Fibroblast of pulmonary artery (primary cell): ENCODE data around the gene DNAJC27.

Source experiments
- DNase-seq: peaks from one replicate; pipeline ENCODE4 v3.0.0-alpha.2; 2010; ENCODE audit warnings: low read depth
- H3K4me3 ChIP-seq: replicated peaks from 2 replicates; pipeline ENCODE4 v1.5.1; 2011; ENCODE audit warnings: low read depth, mild to moderate bottlenecking, control low read depth, low read length, moderate library complexity
- TF ChIP-seq, protein P1 (sequence below): IDR thresholded peaks from 2 replicates; pipeline ENCODE4 v1.5.1; 2011; ENCODE audit warnings: mild to moderate bottlenecking, control low read depth, low read length, inconsistent platforms; ENCODE audit errors: missing control alignments

The DNAJC27 gene

DNA sequence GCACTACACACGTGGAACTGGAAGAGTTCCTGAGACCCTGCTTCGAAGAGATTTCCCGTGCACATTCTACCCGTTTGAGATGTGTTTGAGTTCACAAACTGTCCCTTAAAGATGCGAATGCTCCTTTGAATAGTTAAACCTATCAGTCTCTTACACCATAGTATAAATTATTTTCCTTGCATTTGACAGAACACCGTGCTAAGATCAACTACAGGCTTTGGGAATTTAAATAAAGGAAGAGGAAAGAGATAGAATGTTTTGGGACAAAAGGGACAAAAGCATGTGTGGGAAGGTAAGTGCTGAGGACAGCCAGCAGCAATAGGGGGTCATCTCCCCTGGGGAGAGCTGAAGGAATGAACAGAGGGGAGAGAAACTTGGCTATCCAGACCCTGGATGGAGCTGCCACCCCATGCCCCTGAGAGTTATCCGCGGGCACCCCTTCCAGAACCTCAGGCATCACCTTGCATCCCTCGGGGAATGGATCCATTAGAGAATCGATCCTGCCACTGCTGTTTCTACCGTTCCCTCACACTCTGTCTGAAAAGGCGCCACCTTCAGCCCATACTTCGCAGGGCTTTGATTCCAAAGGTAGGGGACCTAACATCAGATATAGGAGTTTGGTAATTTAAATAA lies 50.8 kb downstream of the DNAJC27 start:
- peak overlapping the region; percentile 60 for H3K4me3 ChIP-seq
- no peak for DNase-seq
- TF ChIP-seq, protein P1, sequence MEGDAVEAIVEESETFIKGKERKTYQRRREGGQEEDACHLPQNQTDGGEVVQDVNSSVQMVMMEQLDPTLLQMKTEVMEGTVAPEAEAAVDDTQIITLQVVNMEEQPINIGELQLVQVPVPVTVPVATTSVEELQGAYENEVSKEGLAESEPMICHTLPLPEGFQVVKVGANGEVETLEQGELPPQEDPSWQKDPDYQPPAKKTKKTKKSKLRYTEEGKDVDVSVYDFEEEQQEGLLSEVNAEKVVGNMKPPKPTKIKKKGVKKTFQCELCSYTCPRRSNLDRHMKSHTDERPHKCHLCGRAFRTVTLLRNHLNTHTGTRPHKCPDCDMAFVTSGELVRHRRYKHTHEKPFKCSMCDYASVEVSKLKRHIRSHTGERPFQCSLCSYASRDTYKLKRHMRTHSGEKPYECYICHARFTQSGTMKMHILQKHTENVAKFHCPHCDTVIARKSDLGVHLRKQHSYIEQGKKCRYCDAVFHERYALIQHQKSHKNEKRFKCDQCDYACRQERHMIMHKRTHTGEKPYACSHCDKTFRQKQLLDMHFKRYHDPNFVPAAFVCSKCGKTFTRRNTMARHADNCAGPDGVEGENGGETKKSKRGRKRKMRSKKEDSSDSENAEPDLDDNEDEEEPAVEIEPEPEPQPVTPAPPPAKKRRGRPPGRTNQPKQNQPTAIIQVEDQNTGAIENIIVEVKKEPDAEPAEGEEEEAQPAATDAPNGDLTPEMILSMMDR: peak; percentile 25

DNA sequence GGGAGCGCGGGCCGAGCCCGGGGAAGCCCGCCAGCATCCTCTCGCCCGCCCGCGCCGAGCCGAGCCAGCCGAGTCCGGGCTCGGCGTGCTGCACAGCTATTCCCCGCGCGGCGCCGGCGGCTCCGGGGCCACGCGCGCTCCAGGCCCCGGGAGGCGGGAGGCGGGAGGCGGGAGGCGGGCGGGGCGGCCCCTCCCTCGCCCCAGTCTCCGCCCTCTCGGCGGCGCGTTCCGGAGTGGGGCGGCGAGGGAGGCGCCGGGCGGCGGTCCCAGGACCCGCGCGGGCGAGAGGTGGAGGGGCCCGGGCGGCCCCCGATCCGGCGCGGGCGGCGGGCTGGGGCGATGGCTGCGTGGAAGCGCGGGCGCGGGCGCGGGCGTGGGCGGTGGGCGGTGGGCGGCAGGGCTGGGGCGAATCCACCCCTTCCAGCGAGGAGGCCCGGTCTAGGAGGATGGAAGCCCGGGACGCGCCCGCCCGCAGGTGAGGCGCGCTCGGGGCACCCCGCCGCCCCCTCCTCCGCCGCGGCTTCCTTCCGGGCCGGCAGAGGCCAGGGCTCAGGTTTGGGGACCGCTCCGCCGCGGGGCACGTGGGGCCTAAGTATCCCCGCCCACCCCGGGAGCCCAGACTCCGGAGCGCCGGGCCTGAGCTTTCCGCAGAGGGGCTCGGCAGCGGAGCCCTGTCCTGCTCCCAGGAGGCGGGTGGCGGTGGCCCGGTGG lies 51.5 kb downstream of the DNAJC27 start, which contains the start of gene ADCY3:
Gene ADCY3 (minus strand): TSS at position 140 of the 711 bp plus-strand sequence. CDS start 1,250 bp downstream, outside the sequence.
- H3K4me3 ChIP-seq: peak within 1 kb of the TSS; percentile 60
- TF ChIP-seq, protein P1: no peak
- DNase-seq: peak; percentile 29

DNA sequence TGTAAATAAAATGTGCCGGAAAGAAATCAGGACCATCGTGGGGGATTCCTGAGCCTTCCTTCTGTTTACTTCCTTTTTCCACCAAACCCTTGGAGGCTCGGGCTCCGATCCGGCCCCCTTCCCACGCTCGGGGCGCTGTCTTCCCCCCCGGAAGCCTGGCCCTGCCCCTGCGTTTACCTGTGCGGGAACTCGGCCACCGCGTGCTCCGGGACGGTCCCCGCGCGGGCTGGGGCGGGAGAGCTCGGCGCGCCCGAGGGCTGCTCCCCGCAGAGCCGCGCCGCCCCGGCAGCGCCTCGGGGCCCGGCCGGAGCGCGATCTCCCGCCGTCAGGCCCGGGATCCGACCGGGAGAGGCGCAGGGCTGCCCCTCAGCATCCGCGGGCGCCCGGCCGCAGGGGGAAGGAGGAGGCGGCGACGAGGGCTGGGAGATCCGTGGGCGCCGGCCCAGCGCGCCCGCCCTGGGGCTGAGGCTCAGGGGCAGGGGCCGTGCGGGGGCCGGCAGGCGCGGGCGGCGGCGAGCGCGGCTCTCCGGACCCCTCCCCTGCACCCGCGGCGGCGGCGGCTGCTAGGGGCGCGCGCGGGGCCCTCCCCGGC lies 52.2 kb downstream of the DNAJC27 start:
- TF ChIP-seq, protein P1: no peak
- no peak for DNase-seq
- H3K4me3 ChIP-seq: peak overlapping the region; percentile 60

DNA sequence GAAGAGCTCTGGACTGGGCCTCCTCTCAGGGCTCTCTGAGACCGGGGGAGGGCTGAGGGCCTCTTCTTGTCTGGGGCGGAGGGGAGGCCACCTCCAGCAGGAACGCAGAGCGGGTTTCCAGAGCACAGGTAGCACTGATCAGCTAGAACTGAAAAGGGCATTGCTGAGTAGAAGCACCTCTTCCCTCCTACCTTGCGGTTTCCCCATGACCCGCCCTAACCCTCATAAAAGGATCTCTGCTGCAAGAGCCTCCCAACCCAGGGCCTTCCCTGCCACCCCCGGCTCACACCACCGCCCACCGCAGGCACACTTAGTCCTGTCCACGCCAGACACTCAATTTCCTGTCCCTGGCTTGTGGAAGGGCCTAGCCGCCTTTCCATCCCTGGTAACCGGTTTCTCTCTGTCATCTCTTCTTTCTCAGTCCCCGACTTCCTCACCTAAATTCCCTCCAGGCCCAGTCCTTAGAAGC lies 52.7 kb downstream of the DNAJC27 start:
- DNase-seq: no peak

DNA sequence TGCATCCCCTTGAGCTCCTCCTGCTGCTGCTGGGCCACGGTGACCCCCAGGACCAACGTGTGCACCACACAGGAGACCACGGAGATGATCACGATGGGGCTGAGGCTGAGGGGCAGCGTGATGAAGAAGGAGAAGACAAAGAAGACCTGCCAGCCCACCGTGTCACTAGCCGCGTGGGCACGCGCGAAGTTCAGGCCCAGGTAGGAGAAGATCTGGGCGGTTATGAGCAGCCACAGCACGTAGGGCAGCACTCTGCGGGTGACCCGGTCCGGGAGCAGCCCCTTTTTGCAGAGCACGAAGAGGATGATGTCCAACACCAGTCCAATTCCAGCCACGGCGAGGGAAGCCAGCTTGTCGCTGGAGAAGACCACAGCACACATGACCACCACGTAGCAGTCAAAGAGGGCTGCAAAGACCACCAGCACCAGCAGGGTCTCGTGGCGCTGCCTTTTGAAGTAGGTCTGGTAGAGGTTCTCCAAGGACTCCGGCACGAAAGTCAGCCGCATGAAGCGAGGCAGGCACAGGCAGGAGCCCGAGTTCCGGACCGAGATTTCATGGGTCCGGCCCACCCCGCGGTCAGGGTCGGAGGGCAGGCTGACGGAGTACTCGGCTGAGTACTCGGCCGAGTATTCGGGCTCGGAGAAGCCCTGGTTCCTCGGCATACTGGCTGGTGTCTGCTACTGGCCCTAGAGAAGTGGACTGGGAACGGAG lies 53.3 kb downstream of the DNAJC27 start:
- no peak for DNase-seq
- H3K4me3 ChIP-seq: peak overlapping the region; percentile 60
- TF ChIP-seq, protein P1: no peak

More for the DNA sequence above, 52.7 kb downstream of the DNAJC27 start:
- TF ChIP-seq, protein P1: no peak
- H3K4me3 ChIP-seq: peak overlapping the region; percentile 60

DNA sequence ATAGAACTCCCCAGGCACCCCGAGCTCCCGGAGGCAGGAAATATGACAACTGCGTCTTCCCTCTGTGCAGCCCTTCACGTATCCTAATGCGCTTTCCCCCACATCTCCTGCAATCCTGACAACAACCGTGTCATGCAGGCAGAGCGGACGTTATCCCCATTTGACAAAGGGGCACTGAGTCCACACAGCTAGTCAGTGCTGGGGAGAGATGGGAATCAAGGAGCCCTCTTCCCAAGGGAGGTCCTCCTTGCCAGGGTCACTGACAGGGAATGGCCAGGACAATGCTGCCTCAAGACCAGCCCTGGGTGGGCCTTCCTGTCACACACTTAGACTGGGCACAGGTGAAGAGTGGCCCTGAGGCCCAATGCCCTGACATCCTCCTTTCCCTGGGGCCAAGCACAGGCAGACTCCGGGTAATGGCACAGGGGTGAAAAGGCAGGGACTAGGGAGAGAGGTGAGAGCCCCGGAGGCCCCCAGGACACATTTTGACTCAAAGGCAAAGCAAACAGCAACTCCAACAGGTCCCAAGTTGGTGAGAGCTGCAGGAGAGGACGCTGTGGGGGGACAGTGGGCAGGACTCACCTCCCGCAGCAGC lies 53.9 kb downstream of the DNAJC27 start:
- no peak for DNase-seq
- no peak overlapping the region for H3K4me3 ChIP-seq
- TF ChIP-seq, protein P1: no peak
